K562 (cell line): Measurements from ENCODE around the gene NECTIN4. TPM values are rescaled to one million over a fixed set of nuclear protein-coding genes. Genes with fewer than 3 reads are reported as not detected.

Source experiments
- ATAC-seq: fragments of 200-7000 bp; cut with Tn5 transposase; 3 replicates; pipeline ENCODE4 v1.9.1; 2020; ENCODE audit warnings: moderate library complexity
- BruUV-seq: library from RNA; stranded (reverse); fragments of 400-500 nt; replicated peaks from 2 replicates; lab custom pipeline; 2021; lab: Mats Ljungman, UMichigan
- CTCF ChIA-PET: fragments of 300-600 bp; formaldehyde crosslinking; extraction: SDS; loops from one replicate; lab custom pipeline; 2021; ENCODE audit warnings: low intra/inter-chr PET ratio; lab: Yijun Ruan, JAX
- POLR2A ChIA-PET: fragments of 300-600, 350-650 bp; sonication (Branson Sonifier 250); formaldehyde crosslinking; extraction: SDS; loops from one replicate; lab custom pipeline; 2021; ENCODE audit warnings: antibody characterized with exemption, inconsistent platforms; lab: Yijun Ruan, JAX
- DNase-seq, 4 experiments: peaks; one replicate each; pipeline versions ENCODE4 v3.0.0 to v3.0.0-alpha.2; 2011 to 2018; ENCODE audit warnings: low spot score in 3 of 4, mixed read lengths in 3 of 4; ENCODE audit errors: extremely low read depth in 1 of 4
- FAIRE-seq: peaks from 2 replicates; lab custom pipeline; 2011; peaks lifted over from hg19 to GRCh38; lab: Jason Lieb, UNC
- H2AFZ ChIP-seq: 2 replicates; pipeline ENCODE4 v1.6.0; 2011; ENCODE audit warnings: low read depth, low read length, control low read depth, inconsistent platforms
- H3K27ac ChIP-seq: fragments of 200-600 bp; 3 replicates; pipeline ENCODE4 v1.8.0; 2011; ENCODE audit warnings: low read depth, mild to moderate bottlenecking, control low read depth, inconsistent platforms, low read length, moderate library complexity, mixed read lengths; ENCODE audit errors: extremely low read depth
- H3K27me3 ChIP-seq, 2 experiments: fragments of 300-600 bp in 1 of 2; 2 replicates in 1 of 2; 3 replicates in 1 of 2; pipeline versions ENCODE4 v1.6.0 to v1.8.0; 2011; ENCODE audit warnings: inconsistent platforms in 2 of 2, low read length in 2 of 2, mild to moderate bottlenecking in 1 of 2, mixed read lengths in 1 of 2, moderate library complexity in 1 of 2; ENCODE audit not compliant: control insufficient read depth in 2 of 2, insufficient read depth in 2 of 2
- H3K36me3 ChIP-seq: fragments of 300-600 bp; 3 replicates; pipeline ENCODE4 v1.8.0; 2011; ENCODE audit warnings: mild to moderate bottlenecking, low read length, inconsistent platforms; ENCODE audit not compliant: control insufficient read depth, insufficient read depth
- H3K4me1 ChIP-seq, 2 experiments: fragments of 200-600 bp in 1 of 2; replicated peaks in 1 of 2; 2 replicates in 1 of 2; 3 replicates in 1 of 2; pipeline versions ENCODE4 v1.5.1 to v1.8.0; 2011; ENCODE audit warnings: inconsistent platforms in 2 of 2, low read length in 2 of 2, mild to moderate bottlenecking in 1 of 2, mixed read lengths in 1 of 2, moderate library complexity in 1 of 2; ENCODE audit not compliant: control insufficient read depth in 2 of 2, insufficient read depth in 2 of 2
- H3K4me2 ChIP-seq: 2 replicates; pipeline ENCODE4 v1.6.1; 2011; ENCODE audit warnings: low read length, control low read depth, inconsistent platforms, mixed read lengths; ENCODE audit not compliant: insufficient read depth
- H3K4me3 ChIP-seq: fragments of 200-600 bp; sonication (generic), shearing (Covaris generic); 2 replicates; pipeline ENCODE4 v1.5.1; 2016; ENCODE audit warnings: control low read depth, inconsistent platforms
- H3K79me2 ChIP-seq: fragments of 200-600 bp; 3 replicates; pipeline ENCODE4 v1.8.0; 2011; ENCODE audit warnings: low read length, inconsistent platforms; ENCODE audit not compliant: control insufficient read depth, insufficient read depth
- H3K9ac ChIP-seq, 2 experiments: 2 replicates each; pipeline versions ENCODE4 v1.6.0 to v1.6.1; 2011; ENCODE audit warnings: low read depth in 2 of 2, low read length in 2 of 2, control low read depth in 1 of 2, inconsistent platforms in 1 of 2, mild to moderate bottlenecking in 1 of 2, mixed read lengths in 1 of 2; ENCODE audit not compliant: insufficient read depth in 1 of 2
- H3K9me1 ChIP-seq: one replicate; pipeline ENCODE4 v1.6.0; 2011; ENCODE audit warnings: inconsistent platforms, mild to moderate bottlenecking, low read length, moderate library complexity; ENCODE audit not compliant: control insufficient read depth, insufficient read depth
- H3K9me3 ChIP-seq: replicated peaks from 2 replicates; pipeline ENCODE4 v1.5.1; 2011; ENCODE audit warnings: low read depth, low read length, inconsistent platforms; ENCODE audit not compliant: control insufficient read depth, insufficient read depth
- H4K20me1 ChIP-seq: replicated peaks from 2 replicates; pipeline ENCODE4 v1.6.1; 2011; ENCODE audit warnings: low read length, inconsistent platforms, mixed read lengths; ENCODE audit not compliant: control insufficient read depth, insufficient read depth
- E2F1 ChIP-seq: sonication (generic); formaldehyde crosslinking; IDR thresholded peaks from 2 replicates; pipeline ENCODE4 v1.8.1; 2023; ENCODE audit warnings: mild to moderate bottlenecking, missing genetic modification reagents, moderate library complexity
- ELF2 ChIP-seq: fragments of 250-450 bp; sonication (Bioruptor Pico); IDR thresholded peaks from 2 replicates; pipeline ENCODE4 v1.5.0; 2021; ENCODE audit warnings: mild to moderate bottlenecking
- GTF2B ChIP-seq: IDR thresholded peaks from 2 replicates; pipeline ENCODE4 v1.6.1; 2011; ENCODE audit not compliant: insufficient read length; ENCODE audit errors: extremely low read depth
- NFIC ChIP-seq: fragments of 450-650 bp; IDR thresholded peaks from 2 replicates; pipeline ENCODE4 v1.6.1; 2017; ENCODE audit warnings: mild to moderate bottlenecking, inconsistent platforms
- NR2C2 ChIP-seq, 2 experiments: fragments of 200-800 bp in 1 of 2; sonication (Bioruptor generic) in 1 of 2; sonication (generic) in 1 of 2; formaldehyde crosslinking in 1 of 2; IDR thresholded peaks; 2 replicates each; pipeline versions ENCODE4 v1.6.1 to v1.8.0; 2016 to 2022; ENCODE audit warnings: mild to moderate bottlenecking in 1 of 2, missing compliant biosample characterization in 1 of 2, missing genetic modification characterization in 1 of 2, missing genetic modification reagents in 1 of 2
- RBM17 ChIP-seq: fragments of 200-400 bp; formaldehyde crosslinking; IDR thresholded peaks from 2 replicates; pipeline ENCODE4 v1.6.1; 2017; ENCODE audit warnings: low read depth, mild to moderate bottlenecking, low read length, borderline replicate concordance
- SFPQ ChIP-seq: fragments of 200-400 bp; formaldehyde crosslinking; IDR thresholded peaks from 2 replicates; pipeline ENCODE4 v1.6.1; 2017; ENCODE audit warnings: mild to moderate bottlenecking, low read depth, low read length, moderate library complexity
- SMARCB1 ChIP-seq: IDR thresholded peaks from 2 replicates; pipeline ENCODE4 v1.6.1; 2011; ENCODE audit warnings: improper control_type of control experiment, low read depth; ENCODE audit not compliant: insufficient read length
- ZNF398 ChIP-seq: fragments of 250-450 bp; sonication (Bioruptor Pico); IDR thresholded peaks from 2 replicates; pipeline ENCODE4 v1.8.0; 2021; ENCODE audit warnings: moderate library complexity, mild to moderate bottlenecking, inconsistent platforms
- WGBS: fragments of 100-300 bp; shearing (Covaris generic); methylation state at CpG from one replicate; pipeline ENCODE4 v1.1.6; 2016; ENCODE audit warnings: low coverage, mixed read lengths; ENCODE audit not compliant: insufficient coverage; ENCODE audit errors: missing lambda C conversion rate; 5-methylcytosine and 5-hydroxymethylcytosine counted together
- in situ Hi-C: fragments of 300-500 bp; cut with MboI; formaldehyde crosslinking; loops from 4 replicates; pipeline ENCODE4 v1.15.0; 2018; ENCODE audit warnings: inconsistent platforms, mixed read lengths
- intact Hi-C: fragments of 100-400 bp; cut with micrococcal nuclease; formaldehyde crosslinking; loops from 2 replicates; pipeline ENCODE4 v1.14.2; 2022
- polyA plus RNA-seq, 8 experiments: library from polyadenylated mRNA; depleted of rRNA in 4 of 8; stranded (reverse) in 5 of 8; unstranded in 3 of 8; fragments of >200 nt; fragmentation: Nextera tagmentation in 2 of 8; fragmentation: Illumina TruSeq in 1 of 8; extraction: Ambion mirVana in 2 of 8; extraction: Trizol in 1 of 8; gene quantifications; 2 replicates each; pipeline versions ENCODE4 v1.2.1 to v1.2.3, GENCODE V29; 2011 to 2014; ENCODE audit warnings: inconsistent platforms in 1 of 8, missing spikeins in 1 of 8
- total RNA-seq, 7 experiments: library from RNA; depleted of rRNA in 6 of 7; stranded (reverse); fragments of >200 nt in 6 of 7; fragmentation: Illumina TruSeq in 2 of 7; extraction: Trizol in 2 of 7; gene quantifications; 2 replicates each; pipeline versions ENCODE4 v1.2.1 to v1.2.3, GENCODE V29; 2011 to 2021; ENCODE audit warnings: low replicate concordance in 1 of 7

Gene NECTIN4
- total and polyA plus RNA-seq, 9 of the 15 experiments (the other 6 are each of a cell fraction or from before 2014, with no cell fraction given): 0.01 to 0.09 TPM; not detected in 7

GRCh38 chr1:161074676-161075368 is 14.5 kb downstream of the NECTIN4 start:
- Histone ChIP-seq H3K27me3 (no peaks in the 10 kb centered on the region), H3K79me2 (no peaks in the 10 kb centered on the region), H4K20me1 (no peaks in the 10 kb centered on the region), H3K4me3 (no peak overlapping the region), H3K36me3 (no peaks in the 10 kb centered on the region), H3K9me3 (no peaks in the 10 kb centered on the region), H3K9me1 (no peaks in the 10 kb centered on the region), H2AFZ (peak overlapping the region; percentile 50; the same call in 1 of the 2 replicates), H3K27ac (no peak overlapping the region), H3K9ac (peak overlapping the region in 1 of 2 experiments; percentile 31; a peak in 2 of 4 replicates), H3K4me1 (peaks cover 8 to 25% of the 10 kb centered on the region in 2 experiments; a peak in 3 of 5 replicates), H3K4me2 (no peak overlapping the region)
- ATAC-seq (peak; percentile 41; the same call in 2 of the 3 replicates), DNase-seq (peak in 2 of 4 experiments; percentile 58 to 64), FAIRE-seq (peak; percentile 15)
- in situ Hi-C loops: loop anchor here (25.0 kb wide), 1 partner anchor 238 kb away; no protein-coding TSS in a partner anchor
- 19% methylated on average over 12 of the region's 12 CpGs for WGBS
- ChIA-PET POLR2A (interaction anchor here (1.0 to 1.9 kb wide), 2 partner anchors 10 to 58 kb away, joined by 4 to 8 read pairs; no protein-coding TSS in a partner anchor), CTCF (no interaction called here)
- no TSS peak for BruUV-seq
- intact Hi-C loops: loop anchor here (10.0 kb wide), 1 partner anchor 60 kb away; the partner anchor contains the start of gene DEDD
- TF ChIP-seq GTF2B (no peak), E2F1 (CRISPR knock-in tag) (no peak), RBM17 (no peak), ELF2 (CRISPR knock-in tag) (no peak), SMARCB1 (no peak), ZNF398 (CRISPR knock-in tag) (no peak), NR2C2 (CRISPR knock-in tag; IDR thresholded peaks at IDR 0.05) (no peak), NR2C2 (tag; IDR thresholded peaks at IDR 0.05) (no peak), SFPQ (no peak), NFIC (peak; percentile 57)
